ENCODE data around the gene SIRT2. TPM values are rescaled to one million over a fixed set of nuclear protein-coding genes. Genes with fewer than 3 reads are reported as not detected.

SIRT2 gene
- total and polyA plus RNA-seq, 2 of the 13 experiments (the other 11 are each of a cell fraction or from before 2014, with no cell fraction given) = 22.3 to 26.1 TPM

DNA sequence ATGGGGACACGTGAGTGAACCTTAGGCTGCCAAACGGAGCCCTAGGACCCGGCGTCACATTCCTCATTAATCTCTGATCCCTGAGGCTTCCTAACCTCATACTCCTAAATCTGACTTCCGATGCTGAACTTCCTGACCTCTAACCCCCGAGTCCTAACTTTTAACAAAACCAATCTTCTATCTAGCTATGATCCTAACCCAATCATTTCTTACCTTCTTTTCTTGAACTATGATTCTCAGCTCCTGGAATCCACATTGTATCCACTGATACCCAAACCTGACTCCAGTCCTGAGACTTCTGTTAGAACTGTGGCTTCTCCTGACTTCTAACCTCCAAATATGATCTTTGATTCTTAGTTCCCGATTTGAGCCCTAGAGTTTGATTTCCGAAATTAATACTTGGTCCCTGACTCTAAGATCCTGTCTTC, 798 bp upstream of the SIRT2 start (continued):
- no peak; the same call in 1 of the 2 replicates for TF ChIP-seq CREB1 (IDR thresholded peaks at IDR 0.05)
- TF ChIP-seq CREB1 (CRISPR knock-in tag; IDR thresholded peaks at IDR 0.05) = no peak
- TF ChIP-seq, protein P1, sequence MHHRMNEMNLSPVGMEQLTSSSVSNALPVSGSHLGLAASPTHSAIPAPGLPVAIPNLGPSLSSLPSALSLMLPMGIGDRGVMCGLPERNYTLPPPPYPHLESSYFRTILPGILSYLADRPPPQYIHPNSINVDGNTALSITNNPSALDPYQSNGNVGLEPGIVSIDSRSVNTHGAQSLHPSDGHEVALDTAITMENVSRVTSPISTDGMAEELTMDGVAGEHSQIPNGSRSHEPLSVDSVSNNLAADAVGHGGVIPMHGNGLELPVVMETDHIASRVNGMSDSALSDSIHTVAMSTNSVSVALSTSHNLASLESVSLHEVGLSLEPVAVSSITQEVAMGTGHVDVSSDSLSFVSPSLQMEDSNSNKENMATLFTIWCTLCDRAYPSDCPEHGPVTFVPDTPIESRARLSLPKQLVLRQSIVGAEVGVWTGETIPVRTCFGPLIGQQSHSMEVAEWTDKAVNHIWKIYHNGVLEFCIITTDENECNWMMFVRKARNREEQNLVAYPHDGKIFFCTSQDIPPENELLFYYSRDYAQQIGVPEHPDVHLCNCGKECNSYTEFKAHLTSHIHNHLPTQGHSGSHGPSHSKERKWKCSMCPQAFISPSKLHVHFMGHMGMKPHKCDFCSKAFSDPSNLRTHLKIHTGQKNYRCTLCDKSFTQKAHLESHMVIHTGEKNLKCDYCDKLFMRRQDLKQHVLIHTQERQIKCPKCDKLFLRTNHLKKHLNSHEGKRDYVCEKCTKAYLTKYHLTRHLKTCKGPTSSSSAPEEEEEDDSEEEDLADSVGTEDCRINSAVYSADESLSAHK (CRISPR knock-in tag; IDR thresholded peaks at IDR 0.05; ENCODE audit: borderline replicate concordance) = no peak
- TF ChIP-seq TOPORS (CRISPR knock-in tag; IDR thresholded peaks at IDR 0.05) = no peak
- TF ChIP-seq NCOA5 (CRISPR knock-in tag; IDR thresholded peaks at IDR 0.05) = no peak
- no peak for TF ChIP-seq SMC3 (IDR thresholded peaks at IDR 0.05; ENCODE audit: low read length)
- no peak for TF ChIP-seq RARA (CRISPR knock-in tag; IDR thresholded peaks at IDR 0.05)
- no peak for TF ChIP-seq ZFP36L1 (CRISPR knock-in tag; IDR thresholded peaks at IDR 0.05)
- TF ChIP-seq, protein P2, sequence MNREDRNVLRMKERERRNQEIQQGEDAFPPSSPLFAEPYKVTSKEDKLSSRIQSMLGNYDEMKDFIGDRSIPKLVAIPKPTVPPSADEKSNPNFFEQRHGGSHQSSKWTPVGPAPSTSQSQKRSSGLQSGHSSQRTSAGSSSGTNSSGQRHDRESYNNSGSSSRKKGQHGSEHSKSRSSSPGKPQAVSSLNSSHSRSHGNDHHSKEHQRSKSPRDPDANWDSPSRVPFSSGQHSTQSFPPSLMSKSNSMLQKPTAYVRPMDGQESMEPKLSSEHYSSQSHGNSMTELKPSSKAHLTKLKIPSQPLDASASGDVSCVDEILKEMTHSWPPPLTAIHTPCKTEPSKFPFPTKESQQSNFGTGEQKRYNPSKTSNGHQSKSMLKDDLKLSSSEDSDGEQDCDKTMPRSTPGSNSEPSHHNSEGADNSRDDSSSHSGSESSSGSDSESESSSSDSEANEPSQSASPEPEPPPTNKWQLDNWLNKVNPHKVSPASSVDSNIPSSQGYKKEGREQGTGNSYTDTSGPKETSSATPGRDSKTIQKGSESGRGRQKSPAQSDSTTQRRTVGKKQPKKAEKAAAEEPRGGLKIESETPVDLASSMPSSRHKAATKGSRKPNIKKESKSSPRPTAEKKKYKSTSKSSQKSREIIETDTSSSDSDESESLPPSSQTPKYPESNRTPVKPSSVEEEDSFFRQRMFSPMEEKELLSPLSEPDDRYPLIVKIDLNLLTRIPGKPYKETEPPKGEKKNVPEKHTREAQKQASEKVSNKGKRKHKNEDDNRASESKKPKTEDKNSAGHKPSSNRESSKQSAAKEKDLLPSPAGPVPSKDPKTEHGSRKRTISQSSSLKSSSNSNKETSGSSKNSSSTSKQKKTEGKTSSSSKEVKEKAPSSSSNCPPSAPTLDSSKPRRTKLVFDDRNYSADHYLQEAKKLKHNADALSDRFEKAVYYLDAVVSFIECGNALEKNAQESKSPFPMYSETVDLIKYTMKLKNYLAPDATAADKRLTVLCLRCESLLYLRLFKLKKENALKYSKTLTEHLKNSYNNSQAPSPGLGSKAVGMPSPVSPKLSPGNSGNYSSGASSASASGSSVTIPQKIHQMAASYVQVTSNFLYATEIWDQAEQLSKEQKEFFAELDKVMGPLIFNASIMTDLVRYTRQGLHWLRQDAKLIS (CRISPR knock-in tag; IDR thresholded peaks at IDR 0.05) = no peak
- no peak for TF ChIP-seq NR3C1 (CRISPR knock-in tag; IDR thresholded peaks at IDR 0.05)
- no peak for TF ChIP-seq DRAP1 (CRISPR knock-in tag; IDR thresholded peaks at IDR 0.05)
- TF ChIP-seq ZNF331 (CRISPR knock-in tag; IDR thresholded peaks at IDR 0.05) = 0 out of 2 replicates have a peak, but pooled peaks have one; percentile 3
- TF ChIP-seq ZNF607 (CRISPR knock-in tag; IDR thresholded peaks at IDR 0.05; ENCODE audit: borderline replicate concordance) = no peak
- no peak for TF ChIP-seq GZF1 (CRISPR knock-in tag; IDR thresholded peaks at IDR 0.05)
- TF ChIP-seq, protein P3, sequence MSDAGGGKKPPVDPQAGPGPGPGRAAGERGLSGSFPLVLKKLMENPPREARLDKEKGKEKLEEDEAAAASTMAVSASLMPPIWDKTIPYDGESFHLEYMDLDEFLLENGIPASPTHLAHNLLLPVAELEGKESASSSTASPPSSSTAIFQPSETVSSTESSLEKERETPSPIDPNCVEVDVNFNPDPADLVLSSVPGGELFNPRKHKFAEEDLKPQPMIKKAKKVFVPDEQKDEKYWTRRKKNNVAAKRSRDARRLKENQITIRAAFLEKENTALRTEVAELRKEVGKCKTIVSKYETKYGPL (CRISPR knock-in tag; IDR thresholded peaks at IDR 0.05) = no peak
- TF ChIP-seq SRY (CRISPR knock-in tag; IDR thresholded peaks at IDR 0.05) = no peak
- TF ChIP-seq ETV5 (CRISPR knock-in tag; IDR thresholded peaks at IDR 0.05; ENCODE audit: borderline replicate concordance) = 0 out of 2 replicates have a peak, but pooled peaks have one; percentile 3
- TF ChIP-seq SMYD3 (CRISPR knock-in tag; IDR thresholded peaks at IDR 0.05) = no peak
- TF ChIP-seq ZNF713 (CRISPR knock-in tag; IDR thresholded peaks at IDR 0.05) = no peak
- TF ChIP-seq, protein P4, sequence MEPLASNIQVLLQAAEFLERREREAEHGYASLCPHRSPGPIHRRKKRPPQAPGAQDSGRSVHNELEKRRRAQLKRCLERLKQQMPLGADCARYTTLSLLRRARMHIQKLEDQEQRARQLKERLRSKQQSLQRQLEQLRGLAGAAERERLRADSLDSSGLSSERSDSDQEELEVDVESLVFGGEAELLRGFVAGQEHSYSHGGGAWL (CRISPR knock-in tag; IDR thresholded peaks at IDR 0.05) = no peak
- TF ChIP-seq ZNF841 (CRISPR knock-in tag; IDR thresholded peaks at IDR 0.05; ENCODE audit: borderline replicate concordance) = no peak
- no peak for TF ChIP-seq ZNF782 (CRISPR knock-in tag; IDR thresholded peaks at IDR 0.05; ENCODE audit: borderline replicate concordance)
- no peak for TF ChIP-seq NFE2L2 (IDR thresholded peaks at IDR 0.05; ENCODE audit: low read length)
- TF ChIP-seq RBM22 (optimal IDR thresholded peaks at IDR 0.05; ENCODE audit: low read length) = no peak
- no peak for TF ChIP-seq ARID2 (CRISPR knock-in tag; IDR thresholded peaks at IDR 0.05; ENCODE audit: borderline replicate concordance)

Data from HepG2 (cell line).